AG08395 (cell line): ENCODE measurements around the gene NRARP.
A peak's percentile ranks its signal among the peaks of the same experiment; 100 is the strongest.
"Not testable (repeated sequence)": the region's sequence is repeated elsewhere in the genome, so short reads cannot be mapped to it uniquely, and the experiment has no call there.

Source experiments
- DNase-seq: peaks from one replicate; pipeline ENCODE4 v3.0.0; 2012; ENCODE audit warnings: mixed read lengths, low spot score

Gene NRARP

DNA sequence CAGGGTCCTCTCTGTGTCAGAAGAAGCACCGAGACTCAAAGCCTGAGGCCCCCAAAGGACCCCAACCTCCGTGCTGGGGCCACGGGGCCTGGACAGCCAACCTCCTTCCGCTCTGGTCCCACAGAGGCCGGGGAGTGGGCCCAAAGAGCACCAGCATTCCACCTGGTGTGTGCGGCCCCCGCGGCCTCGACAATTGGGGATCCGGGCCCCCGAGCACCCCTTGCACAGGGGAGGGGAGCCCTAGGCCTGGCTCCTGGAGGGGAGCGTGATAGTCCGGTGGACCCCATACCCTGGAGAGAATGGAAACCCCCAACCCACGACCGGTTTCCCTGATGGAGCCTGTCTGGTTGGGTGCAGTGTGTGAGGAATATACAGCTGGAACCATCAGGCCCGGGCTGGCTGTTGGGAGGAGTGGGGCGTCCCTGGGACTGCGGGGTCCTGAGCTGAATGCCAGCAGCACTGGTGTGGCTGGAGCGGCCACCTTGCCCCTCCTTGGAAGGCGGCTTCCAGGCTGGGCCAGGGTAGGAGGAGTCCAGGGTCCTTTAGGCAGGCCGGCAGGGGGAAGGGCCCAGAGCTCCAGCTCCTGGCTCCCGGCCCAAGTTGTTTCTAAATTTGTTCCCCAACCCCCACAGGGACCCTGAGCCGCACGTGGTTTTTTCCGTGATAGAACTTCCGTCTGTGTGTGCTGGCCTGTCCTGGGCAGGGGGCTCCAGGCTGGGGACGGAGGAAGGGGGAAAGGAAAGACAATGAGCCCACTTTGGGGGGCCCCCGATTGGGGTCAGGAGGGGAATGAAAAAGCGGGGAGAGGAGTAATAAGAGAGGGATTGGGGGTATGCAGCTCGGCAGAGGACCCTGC is 25.4 kb downstream of the NRARP start:
- DNase-seq, result peak; percentile 35

DNA sequence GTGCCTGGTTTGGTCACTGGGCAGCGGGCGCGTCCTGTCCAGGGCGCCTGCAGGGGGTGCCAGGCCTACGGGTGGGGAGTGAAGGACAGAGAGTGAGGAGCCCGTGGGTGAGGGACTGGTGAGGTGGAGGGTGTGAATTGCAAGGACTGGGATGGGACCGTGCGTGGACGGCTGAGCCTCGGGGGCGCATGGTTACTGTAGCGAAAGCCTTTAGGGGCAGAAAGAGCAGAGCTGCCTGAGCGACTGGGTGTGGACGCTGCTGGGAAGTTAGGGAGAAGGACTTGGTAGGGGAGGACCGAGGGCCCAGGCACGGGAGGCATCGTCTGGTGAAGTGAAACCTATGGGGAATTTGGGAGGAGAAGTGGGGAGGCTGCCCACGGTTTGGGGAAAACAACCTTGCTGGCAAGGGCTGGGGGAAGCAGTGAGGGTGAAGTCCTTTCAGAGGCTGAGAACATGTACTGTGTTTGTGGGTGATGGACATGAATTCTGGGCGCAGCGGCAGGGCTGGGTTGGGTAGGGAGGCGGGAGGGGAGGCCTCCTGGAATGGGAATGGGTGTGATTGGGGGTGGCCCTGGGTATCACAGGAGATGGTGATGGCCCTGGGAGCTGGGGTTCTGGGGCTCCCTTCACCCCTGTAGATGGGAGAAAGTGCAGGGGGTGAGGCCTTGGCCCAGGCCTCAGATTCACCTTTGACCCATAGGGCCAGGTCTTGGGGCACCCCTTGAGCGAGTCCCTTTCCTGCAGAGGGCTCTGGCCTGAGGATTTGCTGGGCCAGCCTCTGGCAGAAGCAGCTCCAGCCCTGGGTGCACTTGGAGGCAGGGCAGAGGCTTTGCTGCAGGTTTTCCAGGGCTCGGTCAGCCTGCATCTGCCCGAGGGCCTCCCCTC is 26.2 kb downstream of the NRARP start:
- DNase-seq, result no peak

DNA sequence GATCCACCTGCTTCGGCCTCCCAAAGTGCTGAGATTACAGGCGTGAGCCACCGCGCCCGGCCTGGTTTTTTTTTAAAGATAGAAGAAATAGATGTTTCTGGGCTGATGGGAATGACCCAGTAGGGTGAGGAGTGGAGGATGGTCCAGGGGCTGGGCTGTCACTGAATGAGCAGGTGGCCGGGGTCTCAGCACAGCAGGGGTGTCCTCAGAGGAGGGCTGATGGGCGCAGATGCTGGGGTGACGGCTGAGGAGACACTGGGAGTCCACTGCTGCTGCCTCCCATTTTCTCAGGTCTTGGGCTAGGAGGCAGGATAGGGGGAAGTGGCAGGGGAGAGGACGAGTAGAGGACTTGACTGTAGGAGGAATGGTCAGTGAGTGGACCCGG is 26.9 kb downstream of the NRARP start:
- DNase-seq, result no peak

DNA sequence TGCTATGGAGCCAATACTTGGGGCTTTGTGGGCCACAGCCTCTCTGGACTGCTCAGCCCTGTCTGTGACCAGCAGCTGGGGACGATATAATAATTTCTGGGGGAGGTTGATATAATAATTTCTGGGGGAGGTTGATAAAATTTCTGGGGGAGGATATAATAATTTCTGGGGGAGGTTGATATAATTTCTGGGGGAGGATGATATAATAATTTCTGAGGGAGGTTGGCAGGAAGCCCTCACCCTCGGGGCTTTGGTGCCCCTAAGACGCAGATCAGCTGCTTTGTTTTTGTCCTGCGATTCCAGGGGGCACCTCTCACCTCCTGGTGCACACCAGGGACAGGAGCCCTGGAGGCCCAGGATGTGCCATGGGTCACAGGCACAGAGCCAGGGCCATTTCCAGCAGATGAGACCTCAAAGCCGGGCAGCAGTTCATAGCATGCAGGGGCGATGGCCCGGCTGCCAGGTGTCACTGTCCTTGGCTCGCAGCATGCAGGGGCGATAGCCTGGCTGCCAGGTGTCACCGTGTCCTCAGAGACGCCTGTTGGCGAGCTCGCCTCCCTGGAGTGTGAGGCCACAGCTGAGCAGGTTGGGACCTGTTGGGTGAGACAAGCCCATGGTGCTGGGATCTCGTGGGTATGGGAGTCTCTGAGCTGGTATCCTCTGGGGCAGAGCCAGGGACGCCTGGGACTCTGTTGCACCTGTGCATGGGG is 28.3 kb downstream of the NRARP start:
- DNase-seq, result no peak

DNA sequence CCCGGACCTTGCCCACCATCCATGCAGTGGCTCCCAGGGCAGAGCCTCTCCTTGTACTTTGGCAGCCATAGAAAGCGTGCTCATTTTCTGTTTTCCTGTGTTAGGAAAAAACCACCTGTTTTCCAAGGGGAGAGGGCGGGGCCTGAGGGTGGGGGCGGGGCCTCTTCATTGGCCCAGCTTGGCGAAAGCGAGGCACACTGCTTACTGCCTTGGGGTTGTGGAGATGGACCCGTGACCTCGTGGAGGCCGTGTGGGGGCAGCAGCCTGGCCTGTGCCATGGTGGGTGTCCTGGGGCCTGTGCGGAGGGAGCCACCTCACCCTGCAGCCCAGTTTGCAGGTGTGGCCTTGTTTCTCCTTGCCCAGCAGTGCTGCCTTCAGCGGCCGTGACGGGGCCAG is 29.0 kb downstream of the NRARP start:
- no peak for DNase-seq

DNA sequence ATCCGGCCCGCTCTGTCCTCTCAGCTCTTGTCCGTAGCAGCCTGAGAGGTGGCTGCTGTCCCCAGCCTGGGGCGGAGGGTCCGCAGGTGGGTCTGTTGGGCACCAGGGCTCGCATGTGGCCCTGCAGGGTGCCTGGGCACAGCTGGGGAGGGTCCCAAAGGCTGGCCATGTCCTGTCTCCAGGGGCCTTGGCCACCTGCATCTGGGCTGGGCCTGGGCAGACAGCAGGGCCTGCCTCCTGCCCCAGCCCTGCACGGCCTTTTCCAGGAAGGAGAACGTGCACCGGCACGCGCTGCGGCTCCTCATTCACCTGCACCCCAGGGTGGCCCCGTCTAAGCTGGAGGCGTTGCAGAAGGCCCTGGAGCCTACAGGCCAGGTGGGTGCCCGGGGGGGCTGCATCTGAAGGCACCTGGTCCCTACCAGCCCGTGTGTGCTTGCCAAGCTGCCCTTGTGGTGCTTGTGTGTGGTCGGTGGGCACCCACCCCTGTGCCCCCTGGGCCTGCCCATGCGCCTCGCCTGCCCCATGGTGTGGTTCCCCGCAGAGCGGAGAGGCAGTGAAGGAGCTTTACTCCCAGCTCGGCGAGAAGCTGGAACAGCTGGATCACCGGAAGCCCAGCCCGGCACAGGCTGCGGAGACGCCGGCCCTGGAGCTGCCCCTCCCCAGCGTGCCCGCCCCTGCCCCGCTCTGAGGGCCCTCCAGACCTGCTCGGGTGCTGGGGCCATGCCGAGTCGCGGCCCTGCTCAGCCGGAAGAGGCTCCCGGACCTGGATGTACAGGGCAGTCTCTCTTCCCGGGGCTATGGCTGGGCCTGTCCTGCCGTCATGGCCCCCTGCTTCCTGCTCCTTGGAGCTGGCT is 29.6 kb downstream of the NRARP start:
- DNase-seq, result no peak

DNA sequence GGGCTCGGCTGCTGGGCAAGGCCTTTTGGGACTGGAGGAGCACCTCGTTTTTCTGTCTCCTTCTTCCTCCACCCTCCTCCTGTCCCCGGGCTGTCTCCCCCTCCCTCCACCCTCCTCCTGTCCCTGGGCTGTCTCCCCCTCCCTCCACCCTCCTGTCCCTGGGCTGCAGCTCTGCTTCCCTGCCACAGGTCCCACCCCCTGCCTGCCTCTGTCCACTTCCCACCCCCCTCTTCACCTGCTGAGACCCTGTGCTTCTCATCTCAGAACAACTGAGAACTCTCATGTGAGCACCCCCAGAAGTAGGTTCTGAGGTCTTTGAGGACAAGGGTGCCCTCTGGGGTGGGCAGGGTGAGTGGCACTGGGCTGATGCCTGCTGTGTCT is 30.4 kb downstream of the NRARP start:
- no peak for DNase-seq

DNA sequence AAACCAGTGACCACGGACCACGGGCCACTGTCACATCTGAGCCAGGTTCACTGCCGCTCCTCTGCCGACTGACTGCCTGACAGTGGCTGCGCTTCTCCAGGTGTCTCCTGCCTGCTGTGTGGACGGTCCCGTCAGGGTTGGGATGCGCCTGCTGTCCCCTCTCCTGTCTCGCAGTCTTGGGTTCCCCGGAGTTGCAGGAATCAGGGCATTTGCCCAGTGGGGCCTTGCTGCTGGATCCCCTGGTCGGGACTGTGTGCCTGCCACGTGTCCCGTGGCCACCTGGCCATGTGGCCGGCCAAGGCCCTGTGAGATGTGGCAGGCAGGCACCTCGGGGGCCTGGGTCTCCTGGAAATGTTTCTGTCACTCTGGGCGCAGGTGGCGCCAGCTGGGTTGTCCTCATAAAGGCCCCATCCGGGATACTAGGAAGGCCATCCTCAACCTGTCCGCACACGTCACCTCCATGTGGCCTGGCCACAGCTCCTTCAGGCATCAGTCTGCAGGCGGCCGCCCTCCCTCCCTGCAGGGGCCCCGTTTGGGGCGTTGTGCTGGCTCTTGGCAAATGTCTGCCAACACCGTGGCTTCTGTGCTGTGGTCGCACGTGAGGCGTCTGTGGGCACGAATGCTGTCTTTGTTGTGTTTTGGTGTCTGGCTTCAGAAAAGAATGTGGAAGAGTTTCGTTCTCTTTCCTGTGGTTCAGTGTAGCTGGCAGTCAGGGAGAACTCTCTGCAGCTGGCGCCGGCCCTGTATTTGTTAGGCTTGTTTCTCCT is 31.0 kb downstream of the NRARP start:
- no peak for DNase-seq

DNA sequence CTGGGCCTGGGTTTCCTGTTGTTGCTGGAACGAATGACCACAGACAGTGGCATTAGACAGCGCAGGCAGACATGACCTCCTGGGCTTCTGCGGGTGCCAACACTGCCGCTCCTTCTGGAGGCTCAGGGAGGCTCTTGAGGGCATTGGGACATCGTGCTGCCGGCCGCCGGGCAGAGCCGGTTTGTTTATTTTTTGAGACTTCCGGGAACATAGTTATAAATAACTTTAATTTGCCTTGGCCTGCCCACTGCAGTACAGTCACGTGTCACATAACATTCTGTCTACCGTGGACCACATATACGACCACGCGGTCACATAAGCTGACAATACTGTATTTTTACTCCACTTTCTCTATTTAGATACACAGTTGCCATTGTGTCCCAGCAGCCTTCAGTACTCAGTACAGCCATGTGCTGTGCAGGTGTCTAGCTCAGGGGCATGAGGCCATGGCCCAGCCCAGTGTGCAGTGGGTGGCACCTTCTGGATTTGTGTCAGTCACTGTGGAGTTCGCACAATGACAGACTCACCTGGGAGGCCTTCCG is 32.8 kb downstream of the NRARP start:
- DNase-seq, result peak; percentile 55

DNA sequence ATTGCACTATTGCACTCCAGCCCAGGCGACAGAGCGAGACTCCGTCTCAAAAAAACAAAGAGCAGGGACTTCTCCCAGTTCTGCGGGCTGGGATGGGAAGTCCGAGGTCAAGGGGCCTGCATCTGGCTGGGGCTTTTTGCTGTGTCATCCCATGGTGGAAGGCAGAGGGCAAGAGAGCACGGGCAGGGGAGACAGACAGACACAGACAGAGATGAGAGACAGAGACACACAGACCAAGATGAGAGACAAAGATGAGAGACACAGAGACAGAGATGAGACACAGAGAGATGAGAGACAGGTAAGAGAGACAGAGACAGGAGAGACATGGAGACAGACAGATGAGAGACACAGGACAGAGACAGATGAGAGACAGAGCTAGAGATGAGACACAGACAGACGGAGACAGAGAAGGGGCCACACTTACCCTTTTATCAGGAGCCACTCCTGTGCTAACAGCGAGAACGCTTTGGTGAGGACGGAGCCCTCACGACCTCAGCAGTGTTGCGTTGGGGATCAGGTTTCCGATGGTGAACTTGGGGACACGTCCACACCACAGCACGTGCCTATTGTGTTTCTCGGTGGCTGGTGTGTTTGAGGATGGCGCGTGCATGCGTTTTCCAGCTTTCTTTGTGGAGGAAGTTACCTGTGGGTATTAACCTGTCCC is 33.4 kb downstream of the NRARP start:
- no peak for DNase-seq

DNA sequence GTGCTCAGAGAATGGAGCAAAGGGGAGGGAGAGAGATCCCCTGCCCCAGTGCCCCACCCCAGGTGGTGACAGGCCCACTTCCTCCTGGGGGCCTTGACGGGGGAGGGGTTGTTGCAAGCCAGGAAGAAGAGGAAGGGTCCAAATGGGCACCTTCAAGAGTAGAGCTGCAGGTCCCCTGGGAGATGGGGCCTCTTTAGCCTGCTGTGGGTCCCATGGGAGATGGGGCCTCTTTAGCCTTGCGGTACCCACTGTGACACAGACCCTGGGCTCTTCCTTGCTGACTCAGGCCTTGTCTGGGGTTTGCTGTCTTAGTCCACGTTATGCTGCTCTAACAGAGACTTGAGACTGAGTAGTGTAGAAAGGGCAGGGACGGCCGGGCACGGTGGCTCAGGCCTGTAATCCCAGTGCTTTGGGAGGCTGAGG is 34.1 kb downstream of the NRARP start:
- DNase-seq, result no peak

DNA sequence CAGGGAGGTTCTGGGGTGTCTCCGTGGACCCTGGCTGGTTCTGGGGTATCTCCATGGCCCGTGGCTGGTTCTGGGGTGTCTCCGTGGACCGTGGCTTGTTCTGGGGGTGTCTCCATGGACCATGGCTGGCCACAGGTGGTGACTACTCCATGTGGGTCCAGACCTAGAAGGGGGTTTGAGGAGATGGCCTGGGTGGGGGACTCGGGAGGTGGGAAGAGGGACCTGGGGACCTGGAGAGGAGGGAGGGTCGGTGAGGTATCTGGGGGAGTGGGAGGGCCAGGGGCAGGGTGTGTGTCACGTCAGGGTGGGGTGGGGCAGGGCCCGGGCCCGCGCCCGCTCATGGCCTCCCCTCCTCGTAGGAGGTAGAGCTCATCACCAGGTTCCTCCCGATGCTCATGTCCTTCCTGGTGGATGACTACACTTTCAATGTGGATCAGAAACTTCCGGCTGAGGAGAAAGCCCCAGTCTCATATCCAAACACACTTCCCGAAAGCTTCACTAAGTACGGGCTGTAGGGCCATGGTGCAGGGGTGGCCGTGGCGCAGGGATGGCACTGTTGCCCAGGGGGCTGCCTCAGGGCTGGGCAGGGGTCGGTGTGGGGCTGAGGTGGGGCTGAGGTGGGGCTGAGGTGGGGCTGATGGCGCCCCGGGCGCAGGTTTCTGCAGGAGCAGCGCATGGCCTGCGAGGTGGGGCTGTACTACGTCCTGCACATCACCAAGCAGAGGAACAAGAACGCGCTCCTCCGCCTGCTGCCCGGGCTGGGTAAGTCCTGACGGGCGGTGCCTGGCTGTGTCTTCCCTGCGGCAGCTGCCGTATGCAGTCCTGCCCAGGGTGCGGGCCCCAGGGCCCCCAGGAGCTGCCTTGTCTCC is 35.3 kb downstream of the NRARP start:
- no peak for DNase-seq

DNA sequence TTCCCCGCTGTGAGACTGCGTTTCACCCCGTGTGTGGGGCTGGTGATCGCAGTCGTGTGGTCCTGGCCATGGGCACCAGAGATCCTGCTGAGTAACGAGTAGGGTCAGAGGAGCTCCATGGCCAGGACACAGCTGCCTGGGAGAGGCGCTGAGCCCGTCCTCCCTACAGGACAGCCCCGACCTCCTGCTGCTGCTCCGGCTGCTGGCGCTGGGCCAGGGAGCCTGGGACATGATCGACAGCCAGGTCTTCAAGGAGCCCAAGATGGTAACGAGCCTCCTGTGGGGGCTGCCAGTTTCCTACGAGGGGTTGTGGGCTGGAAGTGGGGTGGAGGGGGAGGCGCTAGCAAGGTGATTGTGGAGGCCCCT is 35.9 kb downstream of the NRARP start:
- DNase-seq, result no peak

DNA sequence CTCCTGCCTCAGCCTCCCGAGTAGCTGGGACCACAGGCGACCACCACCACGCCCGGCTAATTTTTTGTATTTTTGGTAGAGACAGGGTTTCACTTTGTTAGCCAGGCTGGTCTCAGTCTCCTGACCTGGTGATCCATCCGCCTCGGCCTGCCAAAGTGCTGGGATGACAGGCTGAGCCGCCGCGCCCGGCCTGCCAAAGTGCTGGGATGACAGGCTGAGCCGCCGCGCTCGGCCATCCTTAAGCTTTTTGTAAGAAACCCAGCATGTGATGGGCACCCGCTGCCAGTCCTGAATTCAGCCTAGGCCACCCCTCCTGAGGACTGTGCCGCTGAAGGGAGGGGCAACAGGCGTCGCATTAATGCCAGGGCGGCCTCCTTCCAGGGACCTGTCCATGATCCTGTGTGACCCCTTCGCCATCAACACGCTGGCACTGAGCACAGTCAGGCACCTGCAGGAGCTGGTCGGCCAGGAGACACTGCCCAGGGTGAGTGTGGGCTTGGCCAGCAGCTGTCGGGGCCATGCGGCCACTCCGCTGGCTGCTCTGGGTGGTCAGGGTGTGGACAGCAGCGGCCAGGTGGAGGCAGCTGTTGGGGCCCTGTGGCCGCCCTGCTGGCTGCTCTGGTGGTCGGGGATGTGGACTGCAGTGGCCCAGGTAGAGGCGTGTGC is 36.4 kb downstream of the NRARP start:
- DNase-seq, result no peak

DNA sequence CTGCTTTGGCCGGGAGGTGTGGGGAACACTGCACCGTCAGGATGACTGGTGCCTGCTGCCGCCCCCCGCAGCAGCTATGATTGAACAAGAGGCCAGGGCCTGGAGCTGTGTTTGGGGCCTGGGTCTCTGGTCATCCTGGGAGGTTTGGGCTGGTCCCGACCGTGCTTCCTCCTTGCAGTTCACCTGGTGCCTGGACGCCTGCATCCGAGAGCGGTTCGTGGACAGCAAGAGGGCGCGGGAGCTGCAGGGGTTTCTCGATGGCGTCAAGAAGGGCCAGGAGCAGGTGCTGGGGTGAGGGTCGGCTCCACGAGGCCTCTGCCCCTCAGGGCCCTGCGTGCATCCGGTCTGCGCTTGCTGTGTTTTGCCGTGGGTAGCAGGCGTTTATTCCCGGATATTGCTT is 38.0 kb downstream of the NRARP start:
- DNase-seq, result no peak

DNA sequence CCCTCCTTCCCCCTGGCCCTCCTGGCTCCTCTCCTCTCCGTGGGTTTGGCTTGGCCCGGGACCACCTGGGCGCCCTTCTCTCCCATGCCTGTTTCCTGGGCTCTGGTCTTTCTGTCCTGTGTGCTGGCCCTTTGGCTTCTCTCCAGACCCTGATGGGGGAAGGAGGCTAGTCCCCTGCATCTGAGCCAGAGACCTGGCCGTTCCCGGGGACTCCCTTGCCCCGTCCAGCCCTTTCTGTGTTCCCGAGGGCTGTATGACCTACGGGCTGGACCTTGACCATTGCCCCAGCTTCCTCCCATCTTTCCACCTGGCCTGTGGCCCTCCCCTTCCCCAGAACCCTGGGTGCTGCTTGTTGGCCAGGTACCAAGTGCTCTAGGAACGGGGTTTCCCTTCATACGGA is 38.6 kb downstream of the NRARP start:
- no peak for DNase-seq

DNA sequence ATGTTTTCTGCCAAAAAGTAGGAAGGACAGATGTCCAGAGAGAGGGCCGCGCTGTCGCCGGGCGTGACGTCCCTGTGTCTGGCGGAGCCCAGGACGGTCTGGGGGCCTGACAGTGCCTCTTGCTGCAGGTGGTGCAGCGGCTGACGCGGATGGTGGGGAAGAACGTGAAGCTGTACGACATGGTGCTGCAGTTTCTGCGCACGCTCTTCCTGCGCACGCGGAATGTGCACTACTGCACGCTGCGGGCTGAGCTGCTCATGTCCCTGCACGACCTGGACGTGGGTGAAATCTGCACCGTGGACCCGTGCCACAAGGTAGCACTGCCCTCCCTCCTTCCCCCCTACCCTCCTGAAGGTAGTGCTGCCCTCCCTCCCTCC is 39.2 kb downstream of the NRARP start:
- DNase-seq, result no peak

DNA sequence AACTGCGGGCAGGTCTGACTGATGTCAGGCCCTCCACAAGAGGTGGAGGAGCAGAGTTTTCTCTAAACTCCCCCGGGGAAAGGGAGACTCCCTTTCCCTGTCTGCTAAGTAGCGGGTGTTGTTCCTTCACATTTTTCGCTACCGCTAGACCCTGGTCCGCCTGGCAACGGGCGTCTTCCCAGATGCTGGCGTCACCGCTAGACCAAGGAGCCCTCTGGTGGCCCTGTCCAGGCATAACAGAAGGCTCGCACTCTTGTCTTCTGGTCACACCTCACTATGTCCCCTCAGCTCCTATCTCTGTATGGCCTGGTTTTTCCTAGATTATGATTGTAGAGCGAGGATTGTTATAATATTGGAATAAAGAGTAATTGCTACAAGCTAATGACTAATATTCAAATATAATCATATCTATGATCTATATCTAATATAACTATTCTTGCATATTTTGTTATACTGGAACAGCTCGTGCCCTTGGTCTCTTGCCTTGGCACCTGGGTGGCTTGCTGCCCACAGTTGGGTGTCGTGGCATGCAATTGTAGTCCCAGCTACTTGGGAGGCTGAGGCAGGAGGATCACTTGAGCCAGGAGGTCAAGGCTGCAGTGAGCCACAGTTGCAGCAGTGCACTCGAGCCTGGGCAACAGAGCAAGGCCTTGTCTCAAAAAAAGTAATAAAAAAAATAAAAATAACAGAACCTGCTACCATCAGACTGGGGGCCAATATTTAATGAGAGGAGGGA is 39.7 kb downstream of the NRARP start:
- DNase-seq, result not testable (repeated sequence)
